Loucy (cell line): ENCODE results near the gene GNRHR.

ENCODE experiments used
- EZH2phosphoT487 ChIP-seq: fragments of 200-600 bp; IDR thresholded peaks from 2 replicates; pipeline ENCODE4 v1.6.1; 2018; ENCODE audit warnings: antibody characterized with exemption, mild to moderate bottlenecking, moderate library complexity, borderline replicate concordance
- TF ChIP-seq, protein P1 (sequence below): fragments of 200-600 bp; sonication (generic); conservative IDR thresholded peaks from 2 replicates; pipeline ENCODE4 v1.5.1; 2014; ENCODE audit warnings: mild to moderate bottlenecking, antibody characterized with exemption, low read length

DNA sequence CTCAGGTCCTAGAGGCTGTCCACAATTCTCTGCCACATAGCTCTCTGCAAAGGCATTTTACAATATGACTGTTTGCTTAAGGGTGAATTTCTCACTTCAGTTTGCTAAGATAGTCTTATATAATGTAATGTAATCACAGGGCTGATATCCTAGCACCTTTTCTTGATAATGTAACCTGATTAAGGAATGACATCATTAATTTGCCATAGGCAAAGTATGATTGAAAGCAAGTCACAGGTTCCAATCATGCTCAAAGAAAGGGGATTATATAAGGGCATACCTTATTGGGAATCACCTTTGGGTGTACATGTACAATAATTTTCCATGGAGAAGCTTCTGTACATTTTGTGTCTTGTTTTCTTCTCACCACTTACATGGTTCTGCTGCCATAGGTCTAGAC is 18.9 kb downstream of the GNRHR start:
- TF ChIP-seq, protein P1, sequence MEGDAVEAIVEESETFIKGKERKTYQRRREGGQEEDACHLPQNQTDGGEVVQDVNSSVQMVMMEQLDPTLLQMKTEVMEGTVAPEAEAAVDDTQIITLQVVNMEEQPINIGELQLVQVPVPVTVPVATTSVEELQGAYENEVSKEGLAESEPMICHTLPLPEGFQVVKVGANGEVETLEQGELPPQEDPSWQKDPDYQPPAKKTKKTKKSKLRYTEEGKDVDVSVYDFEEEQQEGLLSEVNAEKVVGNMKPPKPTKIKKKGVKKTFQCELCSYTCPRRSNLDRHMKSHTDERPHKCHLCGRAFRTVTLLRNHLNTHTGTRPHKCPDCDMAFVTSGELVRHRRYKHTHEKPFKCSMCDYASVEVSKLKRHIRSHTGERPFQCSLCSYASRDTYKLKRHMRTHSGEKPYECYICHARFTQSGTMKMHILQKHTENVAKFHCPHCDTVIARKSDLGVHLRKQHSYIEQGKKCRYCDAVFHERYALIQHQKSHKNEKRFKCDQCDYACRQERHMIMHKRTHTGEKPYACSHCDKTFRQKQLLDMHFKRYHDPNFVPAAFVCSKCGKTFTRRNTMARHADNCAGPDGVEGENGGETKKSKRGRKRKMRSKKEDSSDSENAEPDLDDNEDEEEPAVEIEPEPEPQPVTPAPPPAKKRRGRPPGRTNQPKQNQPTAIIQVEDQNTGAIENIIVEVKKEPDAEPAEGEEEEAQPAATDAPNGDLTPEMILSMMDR = no peak
- TF ChIP-seq EZH2phosphoT487 = no peak
